HL-60 (cell line): Measurements from ENCODE around the gene OSBPL10.

Experiments
- POLR2AphosphoS5 ChIP-seq: IDR thresholded peaks from 2 replicates; pipeline ENCODE4 v1.6.1; 2012; ENCODE audit warnings: low read depth
- TF ChIP-seq, protein P1 (sequence below): IDR thresholded peaks from one replicate; pipeline ENCODE4 v1.5.1; 2011; ENCODE audit warnings: low read length, control low read depth, inconsistent platforms; ENCODE audit not compliant: insufficient read depth
- TF ChIP-seq, protein P2 (sequence below): IDR thresholded peaks from 2 replicates; pipeline ENCODE4 v1.6.1; 2012; ENCODE audit warnings: low read depth; ENCODE audit not compliant: insufficient replicate concordance

DNA sequence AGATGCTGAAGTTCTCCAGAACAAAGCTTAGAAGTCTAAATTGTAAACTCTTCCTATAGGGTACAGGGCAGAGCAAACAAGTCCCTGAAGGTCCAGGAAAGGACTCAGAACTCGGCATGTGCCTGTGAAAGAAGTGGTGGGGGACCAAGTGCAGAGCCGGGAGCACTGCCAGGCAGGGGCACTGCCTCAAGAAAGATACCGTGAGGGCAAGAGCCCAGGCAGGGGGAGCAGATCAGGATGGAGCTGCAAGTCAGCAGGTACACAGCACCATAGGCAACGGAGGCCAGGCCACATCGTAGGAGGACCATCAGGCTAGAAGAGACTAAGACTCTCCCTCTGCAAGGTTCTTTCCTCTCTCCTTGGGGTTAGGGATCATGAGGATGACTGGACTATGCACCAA lies 191.6 kb downstream of the OSBPL10 start:
- TF ChIP-seq, protein P1, sequence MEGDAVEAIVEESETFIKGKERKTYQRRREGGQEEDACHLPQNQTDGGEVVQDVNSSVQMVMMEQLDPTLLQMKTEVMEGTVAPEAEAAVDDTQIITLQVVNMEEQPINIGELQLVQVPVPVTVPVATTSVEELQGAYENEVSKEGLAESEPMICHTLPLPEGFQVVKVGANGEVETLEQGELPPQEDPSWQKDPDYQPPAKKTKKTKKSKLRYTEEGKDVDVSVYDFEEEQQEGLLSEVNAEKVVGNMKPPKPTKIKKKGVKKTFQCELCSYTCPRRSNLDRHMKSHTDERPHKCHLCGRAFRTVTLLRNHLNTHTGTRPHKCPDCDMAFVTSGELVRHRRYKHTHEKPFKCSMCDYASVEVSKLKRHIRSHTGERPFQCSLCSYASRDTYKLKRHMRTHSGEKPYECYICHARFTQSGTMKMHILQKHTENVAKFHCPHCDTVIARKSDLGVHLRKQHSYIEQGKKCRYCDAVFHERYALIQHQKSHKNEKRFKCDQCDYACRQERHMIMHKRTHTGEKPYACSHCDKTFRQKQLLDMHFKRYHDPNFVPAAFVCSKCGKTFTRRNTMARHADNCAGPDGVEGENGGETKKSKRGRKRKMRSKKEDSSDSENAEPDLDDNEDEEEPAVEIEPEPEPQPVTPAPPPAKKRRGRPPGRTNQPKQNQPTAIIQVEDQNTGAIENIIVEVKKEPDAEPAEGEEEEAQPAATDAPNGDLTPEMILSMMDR: no peak
- TF ChIP-seq POLR2AphosphoS5: no peak
- TF ChIP-seq, protein P2, sequence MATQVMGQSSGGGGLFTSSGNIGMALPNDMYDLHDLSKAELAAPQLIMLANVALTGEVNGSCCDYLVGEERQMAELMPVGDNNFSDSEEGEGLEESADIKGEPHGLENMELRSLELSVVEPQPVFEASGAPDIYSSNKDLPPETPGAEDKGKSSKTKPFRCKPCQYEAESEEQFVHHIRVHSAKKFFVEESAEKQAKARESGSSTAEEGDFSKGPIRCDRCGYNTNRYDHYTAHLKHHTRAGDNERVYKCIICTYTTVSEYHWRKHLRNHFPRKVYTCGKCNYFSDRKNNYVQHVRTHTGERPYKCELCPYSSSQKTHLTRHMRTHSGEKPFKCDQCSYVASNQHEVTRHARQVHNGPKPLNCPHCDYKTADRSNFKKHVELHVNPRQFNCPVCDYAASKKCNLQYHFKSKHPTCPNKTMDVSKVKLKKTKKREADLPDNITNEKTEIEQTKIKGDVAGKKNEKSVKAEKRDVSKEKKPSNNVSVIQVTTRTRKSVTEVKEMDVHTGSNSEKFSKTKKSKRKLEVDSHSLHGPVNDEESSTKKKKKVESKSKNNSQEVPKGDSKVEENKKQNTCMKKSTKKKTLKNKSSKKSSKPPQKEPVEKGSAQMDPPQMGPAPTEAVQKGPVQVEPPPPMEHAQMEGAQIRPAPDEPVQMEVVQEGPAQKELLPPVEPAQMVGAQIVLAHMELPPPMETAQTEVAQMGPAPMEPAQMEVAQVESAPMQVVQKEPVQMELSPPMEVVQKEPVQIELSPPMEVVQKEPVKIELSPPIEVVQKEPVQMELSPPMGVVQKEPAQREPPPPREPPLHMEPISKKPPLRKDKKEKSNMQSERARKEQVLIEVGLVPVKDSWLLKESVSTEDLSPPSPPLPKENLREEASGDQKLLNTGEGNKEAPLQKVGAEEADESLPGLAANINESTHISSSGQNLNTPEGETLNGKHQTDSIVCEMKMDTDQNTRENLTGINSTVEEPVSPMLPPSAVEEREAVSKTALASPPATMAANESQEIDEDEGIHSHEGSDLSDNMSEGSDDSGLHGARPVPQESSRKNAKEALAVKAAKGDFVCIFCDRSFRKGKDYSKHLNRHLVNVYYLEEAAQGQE: no peak
